Stimulated activated naive CD4-positive, alpha-beta T cell treated with Interleukin-2 at 50 U/mL for 16 hours (primary cell): ENCODE results near the gene EMP2.
"Not testable (repeated sequence)": the region's sequence is repeated elsewhere in the genome, so short reads cannot be mapped to it uniquely, and the experiment has no call there.

ENCODE experiments used
- DNase-seq: peaks from one replicate; lab custom pipeline; 2025; lab: John Stamatoyannopoulos, UW

Gene EMP2

GRCh38 chr16:10552281-10552680 lies 28.1 kb downstream of the EMP2 start:
- DNase-seq: no peak

DNA sequence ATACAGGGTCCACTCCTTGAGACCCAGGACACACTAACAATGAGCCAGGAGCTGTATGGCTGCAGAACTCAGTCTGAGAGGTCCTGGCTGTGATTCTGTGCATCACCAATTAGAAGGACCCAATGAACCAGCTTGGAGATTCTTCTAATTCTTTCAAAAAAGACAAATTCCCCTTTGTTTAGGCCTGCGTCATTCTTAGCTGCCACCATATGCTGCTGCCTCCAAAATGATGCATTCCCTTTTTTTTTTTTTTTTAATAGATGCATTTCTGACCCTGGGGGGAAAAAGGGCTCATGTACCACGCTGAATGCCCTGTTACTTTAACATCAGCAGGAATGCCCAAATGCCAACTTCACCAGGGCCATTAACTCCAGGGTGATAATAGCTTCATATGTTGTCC lies 28.5 kb downstream of the EMP2 start:
- no peak for DNase-seq

GRCh38 chr16:10548404-10548803 lies 32.0 kb downstream of the EMP2 start:
- no peak for DNase-seq

DNA sequence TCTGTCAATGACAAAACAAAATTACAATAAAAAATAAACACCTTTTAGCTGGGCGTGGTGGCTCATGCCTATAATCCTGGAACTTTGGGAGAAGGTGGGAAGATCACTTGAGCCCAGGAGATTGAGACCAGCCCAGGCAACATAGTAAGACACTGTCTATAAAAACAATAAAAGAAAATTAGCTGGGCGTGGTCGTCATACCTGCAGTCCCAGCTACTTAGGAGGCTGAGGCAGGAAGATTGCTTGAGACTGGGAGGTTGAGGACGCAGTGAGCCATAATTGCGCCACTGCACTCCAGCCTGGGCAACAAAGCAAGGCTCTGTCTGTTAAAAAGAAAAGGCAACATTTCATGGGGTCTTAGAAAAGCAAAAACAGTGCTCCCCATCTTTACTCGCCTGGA lies 32.7 kb downstream of the EMP2 start:
- DNase-seq: no peak

- no peak for DNase-seq
These were observed 37.0 kb downstream of the EMP2 start for GRCh38 chr16:10543231-10543977.

- no peak for DNase-seq
These were observed 39.0 kb downstream of the EMP2 start for GRCh38 chr16:10541366-10541765.

GRCh38 chr16:10539793-10540192 lies 40.6 kb downstream of the EMP2 start:
- DNase-seq: no peak

DNA sequence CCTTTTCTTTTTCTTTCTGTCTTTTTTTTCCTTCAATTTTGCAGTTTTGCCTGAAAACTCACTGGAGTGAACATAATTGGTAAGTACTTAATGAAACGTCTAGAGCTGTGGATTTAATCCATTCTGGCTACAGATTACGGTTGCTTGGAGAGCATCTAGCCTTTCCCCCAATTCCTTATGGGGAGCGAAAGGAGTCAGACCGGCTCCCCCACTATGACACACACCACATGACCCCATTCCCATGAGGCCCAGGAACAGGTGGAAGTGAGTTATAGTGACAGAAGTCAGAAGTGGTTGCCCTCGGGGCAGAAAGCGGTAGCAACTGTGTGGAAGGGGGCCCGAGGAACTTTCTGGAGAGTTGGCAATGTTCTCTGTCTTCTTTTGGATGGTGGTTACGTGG lies 41.2 kb downstream of the EMP2 start:
- DNase-seq: no peak

- DNase-seq: no peak
These were observed 41.8 kb downstream of the EMP2 start for GRCh38 chr16:10538583-10538982.

- no peak for DNase-seq
These were observed 42.5 kb downstream of the EMP2 start for GRCh38 chr16:10537946-10538345.

GRCh38 chr16:10536814-10537389 lies 43.5 kb downstream of the EMP2 start:
- DNase-seq: no peak

GRCh38 chr16:10536328-10536727 lies 44.1 kb downstream of the EMP2 start:
- DNase-seq: not testable (repeated sequence)

DNA sequence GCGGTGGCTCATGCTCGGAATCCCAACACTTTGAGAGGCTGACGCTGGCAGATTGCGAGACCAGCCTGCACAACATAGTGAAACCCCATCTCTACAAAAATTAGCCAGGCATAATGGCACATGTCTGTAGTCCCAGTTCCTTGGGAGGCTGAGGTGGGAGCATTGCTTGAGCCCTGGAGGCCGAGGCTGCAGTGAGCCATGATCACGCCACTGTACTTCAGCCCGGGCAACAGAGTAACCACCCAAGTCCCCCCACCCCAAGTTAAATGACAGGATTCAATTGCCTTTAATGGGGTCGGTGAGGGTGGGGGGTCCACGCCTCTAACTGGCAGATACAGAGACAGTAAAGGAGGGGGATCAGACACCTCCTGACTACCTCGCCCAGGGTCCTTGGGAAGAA lies 44.9 kb downstream of the EMP2 start:
- DNase-seq: no peak

GRCh38 chr16:10534748-10535147 lies 45.6 kb downstream of the EMP2 start:
- DNase-seq: no peak

DNA sequence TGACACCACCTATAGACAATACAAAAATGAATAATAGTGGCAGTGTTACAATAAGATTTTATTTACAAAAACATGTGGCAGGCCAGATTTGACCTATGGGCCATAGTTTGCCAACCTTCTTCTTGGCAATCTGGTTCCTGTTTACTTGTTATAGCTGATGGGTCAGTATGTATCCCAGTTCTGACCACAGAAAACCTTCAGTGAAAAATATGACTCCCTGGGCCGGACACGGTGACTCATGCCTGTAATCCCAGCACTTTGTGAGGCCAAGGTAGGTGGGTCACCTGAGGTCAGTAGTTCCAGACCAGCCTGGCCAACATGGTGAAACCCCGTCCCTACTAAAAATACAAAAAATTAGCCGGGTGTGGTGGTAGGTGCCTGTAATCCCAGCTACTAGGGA lies 46.8 kb downstream of the EMP2 start:
- not testable (repeated sequence) for DNase-seq

DNA sequence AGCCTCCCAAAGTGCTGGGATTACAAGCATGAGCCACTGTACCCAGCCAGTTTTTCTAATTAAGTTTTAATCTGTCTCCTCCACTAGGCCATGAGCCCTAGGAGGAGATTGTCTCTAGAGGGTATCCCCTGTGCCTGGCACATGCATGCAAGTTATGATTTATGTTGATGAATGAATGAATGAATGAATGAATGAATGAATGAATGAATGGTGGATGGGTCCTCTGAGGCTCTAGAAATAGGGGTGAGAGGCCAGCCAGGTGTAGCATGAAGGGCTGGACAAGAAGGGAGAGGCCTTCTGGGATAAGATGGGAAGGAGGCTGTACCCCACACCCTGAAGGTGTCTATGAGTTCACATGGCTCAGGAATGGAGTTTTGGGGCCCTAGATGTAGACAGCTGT lies 48.8 kb downstream of the EMP2 start:
- no peak for DNase-seq

DNA sequence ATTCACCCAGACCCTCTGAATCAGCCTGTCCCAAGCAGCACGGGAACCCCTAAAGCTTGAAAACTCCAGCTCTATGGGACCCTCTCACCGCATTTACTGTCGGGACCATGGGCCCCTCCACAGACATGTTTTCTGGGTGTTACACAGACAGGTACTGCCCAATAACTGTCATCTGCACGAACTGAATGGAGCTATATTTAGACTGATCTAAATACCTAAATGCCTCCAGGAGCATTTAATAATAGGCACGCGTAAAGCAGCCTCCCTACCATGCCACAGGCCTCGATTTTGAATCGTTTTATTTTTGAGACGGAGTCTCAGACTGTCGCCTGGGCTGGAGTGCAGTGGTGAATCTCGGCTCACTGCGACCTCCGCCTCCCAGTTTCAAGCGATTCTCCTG lies 49.7 kb downstream of the EMP2 start:
- no peak for DNase-seq

- DNase-seq: no peak
These were observed 50.3 kb downstream of the EMP2 start for GRCh38 chr16:10529895-10530669.

- DNase-seq: no peak
These were observed 51.8 kb downstream of the EMP2 start for GRCh38 chr16:10528635-10529034.

DNA sequence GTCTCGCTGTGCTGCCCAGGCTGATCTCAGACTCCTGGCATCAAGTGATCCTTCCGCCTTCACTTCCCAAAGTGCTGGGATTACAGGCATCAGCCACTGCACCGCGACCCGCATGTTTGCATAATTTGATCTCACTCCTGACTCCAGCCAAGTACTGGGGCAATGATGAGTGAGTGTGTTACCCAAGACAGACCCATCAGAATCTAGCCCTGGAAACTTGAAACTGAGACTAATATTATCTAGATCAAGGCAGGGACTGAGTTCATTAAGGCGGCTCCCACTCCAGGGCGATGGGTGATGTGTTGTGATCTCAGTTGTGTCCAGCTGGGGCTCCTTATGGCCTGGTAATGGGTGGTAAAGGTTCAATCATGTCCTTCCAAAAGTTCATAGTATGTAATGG lies 53.4 kb downstream of the EMP2 start:
- no peak for DNase-seq

DNA sequence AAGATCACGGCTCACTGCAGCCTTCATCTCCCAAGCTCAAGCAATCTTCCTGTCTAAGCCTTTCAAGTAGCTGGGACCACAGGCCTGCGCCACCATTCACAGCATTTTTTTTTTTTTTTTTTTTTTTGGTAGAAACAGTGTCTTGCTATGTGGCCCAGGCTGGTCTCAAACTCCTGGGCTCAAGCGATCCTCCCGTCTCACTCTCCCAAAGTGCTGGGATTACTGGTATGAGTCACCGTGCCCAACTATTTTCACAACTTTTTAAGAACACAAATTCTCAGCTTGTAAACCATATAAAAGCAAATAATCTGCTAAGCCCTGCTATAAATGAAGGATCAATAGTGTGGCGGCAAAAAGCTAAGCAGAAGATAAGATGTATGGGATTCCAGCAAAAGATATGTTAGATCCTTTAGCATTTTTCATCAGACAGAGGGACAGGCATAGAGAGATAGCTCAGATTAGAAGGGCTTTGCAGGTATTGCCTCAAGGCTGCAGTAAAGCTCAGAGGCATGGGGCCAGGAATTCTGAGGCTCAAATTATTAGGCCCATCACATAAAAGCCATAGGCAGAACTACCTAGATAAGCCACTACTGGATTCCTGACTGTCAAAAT lies 55.1 kb downstream of the EMP2 start:
- no peak for DNase-seq

GRCh38 chr16:10522966-10523365 lies 57.4 kb downstream of the EMP2 start:
- DNase-seq: no peak
